ENCODE results near the gene LHPP.

Gene LHPP

GRCh38 chr10:124493214-124493882, 31.7 kb downstream of the LHPP start:
- Histone ChIP-seq H3K4me3 (ENCODE audit: low read length) (no peak overlapping the region), H3K9ac (ENCODE audit: low read length) (no peak overlapping the region), H3K27ac (ENCODE audit: low read length) (no peak overlapping the region), H3K27me3 (ENCODE audit: control insufficient read depth, insufficient read depth, low read length) (no peaks in the 10 kb centered on the region), H3K4me1 (ENCODE audit: control insufficient read depth, low read depth, low read length) (peaks cover 7% of the 10 kb centered on the region), H3K36me3 (ENCODE audit: control insufficient read depth, low read depth, low read length) (peaks cover 5% of the 10 kb centered on the region), H3K9me3 (ENCODE audit: control insufficient read depth, low read depth, low read length) (no peaks in the 10 kb centered on the region)

GRCh38 chr10:124494046-124494807, 32.6 kb downstream of the LHPP start:
- no peaks in the 10 kb centered on the region for H3K36me3 ChIP-seq (ENCODE audit: control insufficient read depth, low read depth, low read length)
- no peaks in the 10 kb centered on the region for H3K27me3 ChIP-seq (ENCODE audit: control insufficient read depth, insufficient read depth, low read length)
- no peak overlapping the region for H3K4me3 ChIP-seq (ENCODE audit: low read length)

GRCh38 chr10:124495162-124495561, 33.5 kb downstream of the LHPP start:
- no peak overlapping the region for H3K9ac ChIP-seq (ENCODE audit: low read length)
- no peaks in the 10 kb centered on the region for H3K9me3 ChIP-seq (ENCODE audit: control insufficient read depth, low read depth, low read length)
- no peaks in the 10 kb centered on the region for H3K27me3 ChIP-seq (ENCODE audit: control insufficient read depth, insufficient read depth, low read length)
- peaks cover 7% of the 10 kb centered on the region for H3K4me1 ChIP-seq (ENCODE audit: control insufficient read depth, low read depth, low read length)
- no peak overlapping the region for H3K4me3 ChIP-seq (ENCODE audit: low read length)
- H3K36me3 ChIP-seq (ENCODE audit: control insufficient read depth, low read depth, low read length): no peaks in the 10 kb centered on the region
- no peak overlapping the region for H3K27ac ChIP-seq (ENCODE audit: low read length)

More at GRCh38 chr10:124494046-124494807, 32.6 kb downstream of the LHPP start:
- peaks cover 7% of the 10 kb centered on the region for H3K4me1 ChIP-seq (ENCODE audit: control insufficient read depth, low read depth, low read length)
- no peak overlapping the region for H3K27ac ChIP-seq (ENCODE audit: low read length)
- no peaks in the 10 kb centered on the region for H3K9me3 ChIP-seq (ENCODE audit: control insufficient read depth, low read depth, low read length)
- no peak overlapping the region for H3K9ac ChIP-seq (ENCODE audit: low read length)

- Histone ChIP-seq H3K4me3 (ENCODE audit: low read length) (no peak overlapping the region), H3K27me3 (ENCODE audit: control insufficient read depth, insufficient read depth, low read length) (no peaks in the 10 kb centered on the region), H3K9ac (ENCODE audit: low read length) (no peak overlapping the region), H3K27ac (ENCODE audit: low read length) (no peak overlapping the region), H3K4me1 (ENCODE audit: control insufficient read depth, low read depth, low read length) (peaks cover 7% of the 10 kb centered on the region), H3K36me3 (ENCODE audit: control insufficient read depth, low read depth, low read length) (peaks cover 3% of the 10 kb centered on the region), H3K9me3 (ENCODE audit: control insufficient read depth, low read depth, low read length) (peaks cover 2% of the 10 kb centered on the region)
These were observed 34.1 kb downstream of the LHPP start for GRCh38 chr10:124495725-124496124.

DNA sequence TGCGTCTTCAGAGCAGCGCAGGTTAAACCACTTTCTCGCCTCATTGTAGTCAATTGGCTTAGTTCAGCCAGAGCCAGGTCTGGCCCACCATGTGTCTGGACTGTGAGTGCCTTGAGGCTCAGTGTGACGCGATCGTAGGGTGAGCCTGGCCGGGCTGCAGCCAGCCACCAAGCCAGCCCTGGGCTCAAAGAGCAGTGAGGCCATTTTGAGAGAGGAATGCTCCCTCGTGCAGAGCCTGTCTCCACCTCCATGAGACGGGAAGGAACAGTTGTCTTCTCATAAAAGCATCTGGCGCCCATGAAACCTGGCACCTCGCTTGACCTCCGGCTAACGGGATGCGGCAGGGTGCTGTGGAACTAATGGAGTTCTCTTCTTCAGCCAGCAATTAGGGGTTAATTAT, 34.5 kb downstream of the LHPP start:
- Histone ChIP-seq H3K4me3 (ENCODE audit: low read length) (no peak overlapping the region), H3K36me3 (ENCODE audit: control insufficient read depth, low read depth, low read length) (peaks cover 6% of the 10 kb centered on the region), H3K27me3 (ENCODE audit: control insufficient read depth, insufficient read depth, low read length) (no peaks in the 10 kb centered on the region), H3K9me3 (ENCODE audit: control insufficient read depth, low read depth, low read length) (peaks cover 5% of the 10 kb centered on the region), H3K27ac (ENCODE audit: low read length) (no peak overlapping the region), H3K4me1 (ENCODE audit: control insufficient read depth, low read depth, low read length) (peaks cover 7% of the 10 kb centered on the region), H3K9ac (ENCODE audit: low read length) (no peak overlapping the region)

DNA sequence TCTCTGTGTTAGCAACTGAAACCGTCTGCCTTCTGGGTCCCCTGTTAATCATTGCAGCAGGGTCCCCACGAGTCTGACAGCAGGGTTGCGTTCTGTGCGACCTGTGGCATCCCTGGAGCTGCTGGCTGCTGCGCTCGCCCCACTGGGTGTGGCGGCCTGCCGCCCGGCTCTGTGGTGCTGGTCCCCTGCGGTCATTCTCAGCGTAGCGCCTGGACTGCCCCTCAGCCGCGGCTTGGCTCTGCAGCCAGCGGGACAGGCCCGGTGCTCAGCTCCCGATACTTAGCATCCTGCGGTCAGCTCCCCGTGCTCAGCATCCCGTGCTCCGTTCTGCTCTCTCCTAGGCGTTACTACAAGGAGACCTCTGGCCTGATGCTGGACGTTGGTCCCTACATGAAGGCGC, 35.0 kb downstream of the LHPP start:
- no peak overlapping the region for H3K27ac ChIP-seq (ENCODE audit: low read length)
- peaks cover 5% of the 10 kb centered on the region for H3K9me3 ChIP-seq (ENCODE audit: control insufficient read depth, low read depth, low read length)
- H3K36me3 ChIP-seq (ENCODE audit: control insufficient read depth, low read depth, low read length): peaks cover 6% of the 10 kb centered on the region
- H3K27me3 ChIP-seq (ENCODE audit: control insufficient read depth, insufficient read depth, low read length): no peaks in the 10 kb centered on the region
- H3K9ac ChIP-seq (ENCODE audit: low read length): no peak overlapping the region
- H3K4me3 ChIP-seq (ENCODE audit: low read length): no peak overlapping the region
- peaks cover 7% of the 10 kb centered on the region for H3K4me1 ChIP-seq (ENCODE audit: control insufficient read depth, low read depth, low read length)

DNA sequence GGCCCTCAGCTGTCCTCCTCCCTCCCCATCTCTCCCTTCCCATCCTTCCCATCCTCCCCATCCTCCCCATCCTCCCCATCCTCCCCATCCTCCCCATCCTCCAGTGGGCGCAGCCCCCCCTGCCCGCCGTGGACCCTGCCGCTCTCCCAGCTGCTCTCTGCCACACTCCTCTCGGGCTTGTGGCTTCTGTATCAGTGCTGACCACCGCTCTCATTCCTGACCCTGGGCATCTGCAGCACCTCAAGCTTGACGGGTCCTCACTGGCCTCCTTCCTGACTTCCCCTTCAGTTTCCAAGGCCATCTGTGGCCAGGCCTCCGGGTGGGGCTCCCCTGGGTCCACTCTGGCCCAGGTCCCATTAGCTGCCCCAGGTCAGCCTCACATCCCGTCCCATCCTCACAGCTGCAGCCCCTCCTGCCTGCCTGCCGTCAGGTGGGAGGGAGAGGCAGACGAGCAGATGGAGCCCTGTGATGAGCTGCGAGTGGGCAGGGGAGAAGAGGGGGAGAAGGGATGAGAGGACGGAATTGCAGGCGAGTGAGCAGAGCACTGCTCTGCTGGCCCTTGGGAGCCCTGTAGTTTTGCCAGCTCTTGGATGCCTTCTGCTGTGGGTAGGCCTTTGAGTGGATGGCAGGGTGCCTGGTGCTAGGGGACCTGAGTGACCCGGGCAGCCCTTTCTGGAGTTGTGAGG, 35.7 kb downstream of the LHPP start:
- Histone ChIP-seq H3K27ac (ENCODE audit: low read length) (no peak overlapping the region), H3K27me3 (ENCODE audit: control insufficient read depth, insufficient read depth, low read length) (no peaks in the 10 kb centered on the region), H3K36me3 (ENCODE audit: control insufficient read depth, low read depth, low read length) (peaks cover 6% of the 10 kb centered on the region), H3K4me3 (ENCODE audit: low read length) (no peak overlapping the region), H3K4me1 (ENCODE audit: control insufficient read depth, low read depth, low read length) (peaks cover 7% of the 10 kb centered on the region), H3K9me3 (ENCODE audit: control insufficient read depth, low read depth, low read length) (peaks cover 5% of the 10 kb centered on the region), H3K9ac (ENCODE audit: low read length) (no peak overlapping the region)

DNA sequence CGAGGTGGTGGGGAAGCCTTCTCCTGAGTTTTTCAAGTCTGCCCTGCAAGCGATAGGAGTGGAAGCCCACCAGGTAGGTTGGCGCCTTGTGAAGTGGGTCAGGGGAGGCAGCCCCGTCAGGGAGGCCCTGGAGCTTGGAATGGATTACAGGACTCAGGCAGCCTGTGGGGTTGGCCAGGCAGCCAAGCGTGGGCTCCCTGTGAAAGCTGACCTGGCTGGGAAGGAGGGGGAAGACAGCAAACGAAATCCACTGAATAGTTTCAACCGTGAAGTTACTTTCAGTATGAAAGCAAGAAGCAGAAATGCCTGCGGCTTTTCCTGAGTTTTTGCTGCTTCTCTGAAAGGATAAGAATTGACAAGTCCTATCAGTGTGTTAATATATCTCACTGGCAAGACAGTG, 36.4 kb downstream of the LHPP start:
- peaks cover 5% of the 10 kb centered on the region for H3K9me3 ChIP-seq (ENCODE audit: control insufficient read depth, low read depth, low read length)
- H3K4me1 ChIP-seq (ENCODE audit: control insufficient read depth, low read depth, low read length): peaks cover 7% of the 10 kb centered on the region
- H3K27me3 ChIP-seq (ENCODE audit: control insufficient read depth, insufficient read depth, low read length): no peaks in the 10 kb centered on the region
- no peak overlapping the region for H3K4me3 ChIP-seq (ENCODE audit: low read length)
- H3K27ac ChIP-seq (ENCODE audit: low read length): no peak overlapping the region
- peaks cover 6% of the 10 kb centered on the region for H3K36me3 ChIP-seq (ENCODE audit: control insufficient read depth, low read depth, low read length)
- H3K9ac ChIP-seq (ENCODE audit: low read length): no peak overlapping the region

DNA sequence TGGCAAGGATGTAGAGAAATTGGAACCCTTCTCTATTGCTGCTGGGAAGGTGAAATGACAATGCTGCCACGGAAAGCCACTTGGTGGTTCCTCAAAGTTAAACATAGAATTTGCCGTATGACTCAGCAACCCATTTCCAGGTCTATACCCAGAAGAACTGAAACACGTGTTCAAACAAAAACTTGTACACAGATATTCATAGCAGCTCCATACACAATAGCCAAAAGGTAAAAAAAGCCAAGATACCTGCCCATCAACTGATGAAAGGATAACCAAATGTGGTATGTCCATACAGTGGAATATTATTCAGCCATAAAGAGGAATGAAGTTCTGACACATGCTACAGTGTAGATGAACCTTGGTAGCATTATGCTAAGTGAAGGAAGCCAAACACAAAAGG, 39.1 kb downstream of the LHPP start:
- no peak overlapping the region for H3K27ac ChIP-seq (ENCODE audit: low read length)

GRCh38 chr10:124504711-124505110, 43.1 kb downstream of the LHPP start:
- no peaks in the 10 kb centered on the region for H3K4me1 ChIP-seq (ENCODE audit: control insufficient read depth, low read depth, low read length)
- no peaks in the 10 kb centered on the region for H3K27me3 ChIP-seq (ENCODE audit: control insufficient read depth, insufficient read depth, low read length)

More for the DNA sequence above, 39.1 kb downstream of the LHPP start:
- no peak overlapping the region for H3K9ac ChIP-seq (ENCODE audit: low read length)
- no peak overlapping the region for H3K4me3 ChIP-seq (ENCODE audit: low read length)
- peaks cover 5% of the 10 kb centered on the region for H3K9me3 ChIP-seq (ENCODE audit: control insufficient read depth, low read depth, low read length)
- no peaks in the 10 kb centered on the region for H3K4me1 ChIP-seq (ENCODE audit: control insufficient read depth, low read depth, low read length)
- H3K27me3 ChIP-seq (ENCODE audit: control insufficient read depth, insufficient read depth, low read length): no peaks in the 10 kb centered on the region
- peaks cover 6% of the 10 kb centered on the region for H3K36me3 ChIP-seq (ENCODE audit: control insufficient read depth, low read depth, low read length)

DNA sequence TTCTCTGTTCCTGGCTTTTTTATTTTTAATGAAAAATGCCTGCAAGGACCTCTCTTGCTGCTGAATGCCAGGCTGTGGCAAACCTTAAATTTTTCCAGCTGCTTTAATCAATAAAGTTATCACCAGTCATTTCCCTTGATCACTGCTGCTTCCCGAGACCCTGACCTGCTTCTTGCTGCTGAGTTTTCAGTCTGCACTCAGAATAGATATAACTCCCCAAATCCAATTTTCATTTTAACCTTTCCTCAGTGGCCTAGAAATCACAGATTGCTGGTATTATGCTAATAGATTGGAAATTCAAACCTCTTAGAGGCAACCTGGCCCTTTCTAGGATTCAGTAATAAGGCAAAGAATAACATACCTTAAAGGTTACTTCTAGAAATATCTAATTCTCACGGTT, 43.7 kb downstream of the LHPP start:
- no peak overlapping the region for H3K27ac ChIP-seq (ENCODE audit: low read length)
- H3K9ac ChIP-seq (ENCODE audit: low read length): no peak overlapping the region
- H3K9me3 ChIP-seq (ENCODE audit: control insufficient read depth, low read depth, low read length): peaks cover 5% of the 10 kb centered on the region
- no peak overlapping the region for H3K4me3 ChIP-seq (ENCODE audit: low read length)
- peaks cover 6% of the 10 kb centered on the region for H3K36me3 ChIP-seq (ENCODE audit: control insufficient read depth, low read depth, low read length)
- no peaks in the 10 kb centered on the region for H3K27me3 ChIP-seq (ENCODE audit: control insufficient read depth, insufficient read depth, low read length)
- H3K4me1 ChIP-seq (ENCODE audit: control insufficient read depth, low read depth, low read length): no peaks in the 10 kb centered on the region

More at GRCh38 chr10:124504711-124505110, 43.1 kb downstream of the LHPP start:
- H3K9ac ChIP-seq (ENCODE audit: low read length): no peak overlapping the region
- H3K36me3 ChIP-seq (ENCODE audit: control insufficient read depth, low read depth, low read length): peaks cover 6% of the 10 kb centered on the region
- no peak overlapping the region for H3K27ac ChIP-seq (ENCODE audit: low read length)
- H3K9me3 ChIP-seq (ENCODE audit: control insufficient read depth, low read depth, low read length): peaks cover 5% of the 10 kb centered on the region
- H3K4me3 ChIP-seq (ENCODE audit: low read length): no peak overlapping the region
